GDM1 (cell line): ENCODE measurements around the gene FUOM.

ENCODE experiments used
- DNase-seq: peaks from one replicate; lab custom pipeline; 2025; lab: John Stamatoyannopoulos, UW

FUOM gene

DNA sequence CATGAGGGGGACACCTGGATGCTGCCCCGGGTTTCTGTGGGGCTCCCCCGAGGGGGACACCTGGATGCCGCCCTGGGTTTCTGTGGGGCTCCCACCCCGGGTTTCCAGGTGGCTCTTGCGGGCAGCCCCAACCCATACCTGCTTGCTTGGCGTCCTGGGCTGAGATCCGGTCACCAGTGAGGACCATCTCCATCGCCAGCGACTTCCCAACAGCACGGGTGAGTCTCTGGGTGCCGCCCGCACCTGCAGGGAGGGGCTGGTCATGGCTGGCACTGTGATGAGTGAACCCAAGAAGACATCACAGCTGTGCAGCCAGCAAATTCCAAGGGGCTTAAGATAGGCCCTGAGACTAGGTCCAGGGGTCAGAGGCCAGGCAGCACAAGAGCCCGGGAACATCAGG is 8.9 kb upstream of the FUOM start:
- DNase-seq, result no peak

DNA sequence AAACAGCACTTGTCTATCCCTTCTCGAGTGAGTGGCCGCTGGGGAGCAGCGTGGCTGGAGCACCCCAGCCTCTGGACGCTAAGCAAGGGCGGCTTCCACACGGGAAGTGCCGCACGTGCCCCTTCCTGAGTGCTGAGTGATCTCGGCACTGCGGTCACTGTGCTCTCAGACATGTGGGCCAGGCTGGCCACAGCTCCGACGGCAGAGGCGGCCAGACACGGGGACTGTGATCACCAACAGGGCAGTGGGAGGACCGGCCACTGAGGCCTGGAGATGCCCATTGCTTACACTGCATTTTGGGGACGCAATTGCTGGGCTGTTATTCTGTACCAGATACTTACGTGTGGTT is 8.3 kb upstream of the FUOM start:
- no peak for DNase-seq

DNA sequence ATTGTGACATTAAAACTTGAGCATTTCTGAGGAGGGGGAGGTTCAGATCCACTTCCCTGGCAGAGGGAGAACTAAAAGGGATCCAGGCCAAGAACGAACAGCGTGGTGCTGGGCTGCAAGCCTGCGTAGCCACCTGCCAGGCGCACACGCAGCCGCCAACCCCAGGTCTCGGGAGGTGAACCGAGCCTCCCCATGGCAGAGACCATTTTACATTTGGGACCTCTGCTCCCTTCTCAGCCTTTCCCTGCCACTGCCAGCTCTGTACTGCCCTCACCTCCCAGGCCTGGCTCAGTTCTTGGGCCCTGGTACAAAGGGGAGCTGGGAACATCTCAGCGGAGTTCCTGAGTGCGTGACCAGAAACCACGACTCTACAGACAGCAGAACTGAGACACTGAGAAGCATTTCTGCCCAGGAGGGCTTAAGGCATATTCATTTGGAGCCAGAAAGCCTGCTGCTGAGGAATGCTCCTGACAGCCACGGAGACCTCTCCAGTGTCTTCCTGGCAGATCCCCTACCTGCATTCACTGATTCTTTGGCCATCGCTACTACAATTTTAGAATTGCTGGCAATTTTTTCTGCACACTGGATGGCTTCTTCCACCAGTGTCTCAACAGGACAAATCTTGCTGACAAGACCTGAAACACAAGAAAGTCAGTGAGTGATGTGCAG is 7.8 kb upstream of the FUOM start:
- no peak for DNase-seq

DNA sequence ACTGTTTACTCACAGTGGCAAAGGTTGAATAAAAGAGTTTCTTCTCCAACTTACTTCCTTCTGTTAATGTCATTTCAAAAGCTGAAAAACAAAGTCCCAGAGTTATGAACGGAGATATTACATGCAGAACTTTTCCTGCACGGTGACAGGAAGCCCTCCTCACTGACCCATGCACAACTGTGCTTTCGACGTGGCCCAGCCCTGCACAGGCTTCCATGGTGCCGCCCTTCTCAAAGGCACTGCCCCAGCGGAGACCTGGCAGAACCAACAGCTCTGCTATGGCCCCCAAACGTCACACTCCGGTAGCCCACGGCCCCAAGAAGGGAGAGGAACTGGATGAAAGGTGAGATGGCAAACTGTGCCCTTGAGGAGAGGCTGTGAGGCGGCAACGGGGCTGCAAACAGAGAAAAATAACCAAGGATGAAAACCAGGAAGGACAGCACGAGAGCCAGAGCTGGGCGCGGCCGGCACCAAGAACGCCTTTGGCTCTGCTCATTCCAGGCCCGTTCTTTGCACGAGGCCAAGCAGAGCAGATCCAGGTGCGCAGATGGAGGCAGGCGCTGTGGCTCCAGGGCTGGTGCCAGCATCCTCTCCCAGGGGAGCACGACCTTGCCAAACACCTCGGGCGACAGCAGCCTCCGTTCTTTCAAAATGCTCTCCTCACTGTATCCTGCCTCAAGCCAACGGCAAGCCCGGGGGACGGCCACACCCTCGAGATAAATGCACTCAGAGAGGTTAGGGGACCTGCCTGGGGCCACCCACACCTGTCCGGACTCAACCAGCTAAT is 7.0 kb upstream of the FUOM start:
- DNase-seq, result no peak

DNA sequence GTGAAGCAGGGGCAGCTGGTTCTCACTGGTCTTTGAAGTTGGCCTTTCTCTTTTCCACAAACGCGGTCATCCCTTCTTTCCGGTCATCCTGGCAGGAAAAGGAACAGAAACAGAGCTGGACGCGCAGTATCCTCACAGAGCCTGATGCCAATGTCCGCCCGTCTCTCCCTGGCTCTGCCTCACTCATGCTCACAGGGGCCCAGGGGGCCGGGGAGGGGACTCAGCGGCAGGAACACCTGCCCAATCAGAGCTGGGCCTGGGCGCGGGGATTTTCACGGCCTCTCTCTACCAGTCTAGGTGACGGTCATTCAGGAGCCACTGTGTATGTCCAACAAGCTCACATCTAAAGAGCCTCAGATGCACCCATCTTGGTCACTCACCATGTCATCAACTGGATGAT is 5.0 kb upstream of the FUOM start:
- no peak for DNase-seq

DNA sequence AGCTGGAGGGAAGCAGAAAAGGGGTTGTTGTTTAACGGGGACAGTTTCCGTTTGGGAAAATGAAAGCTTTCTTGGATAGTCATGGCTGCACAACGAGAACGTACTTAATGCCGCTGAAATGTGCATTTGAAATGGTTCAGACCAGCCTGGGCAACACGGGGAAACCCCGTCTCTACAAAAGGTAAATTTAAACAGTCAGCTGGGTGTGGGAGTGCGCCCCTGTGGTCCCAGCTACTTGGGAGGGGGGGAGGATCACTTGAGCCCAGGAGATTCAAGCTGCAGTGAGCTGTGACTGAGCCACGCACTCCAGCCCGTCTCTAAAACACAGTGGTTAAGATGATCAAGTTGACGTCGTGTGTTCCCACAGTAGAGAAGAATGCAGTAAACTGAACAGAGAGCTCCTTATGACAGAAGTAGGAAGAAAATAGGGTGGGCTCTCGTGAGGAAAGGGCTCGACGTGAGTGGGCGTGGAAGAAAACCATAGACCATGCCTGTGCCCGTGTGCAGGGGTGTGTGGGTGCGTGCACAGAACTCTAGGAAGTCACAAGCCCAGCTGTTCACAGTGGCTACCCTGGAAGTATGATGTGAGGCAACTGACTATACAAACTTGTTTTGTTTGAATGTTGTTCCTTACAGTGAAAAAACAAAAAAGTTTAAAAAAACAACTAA is 4.1 kb upstream of the FUOM start:
- DNase-seq, result no peak

DNA sequence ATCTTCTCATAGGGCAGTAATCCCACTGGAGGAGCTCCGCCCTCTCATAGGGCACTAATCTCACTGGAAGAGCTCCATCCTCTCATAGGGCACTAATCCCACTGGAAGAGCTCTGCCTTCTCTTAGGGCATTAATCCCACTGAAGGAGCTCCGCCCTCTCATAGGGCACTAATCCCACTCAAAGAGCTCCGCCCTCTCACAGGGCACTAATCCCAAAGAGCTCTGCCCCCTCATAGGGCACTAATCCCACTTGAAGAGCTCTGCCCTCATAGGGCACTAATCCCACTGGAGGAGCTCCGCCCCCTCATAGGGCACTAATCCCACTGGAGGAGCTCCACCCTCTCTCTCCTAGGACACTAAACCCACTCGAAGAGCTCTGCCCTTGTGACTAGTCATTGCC is 3.4 kb upstream of the FUOM start:
- no peak for DNase-seq

DNA sequence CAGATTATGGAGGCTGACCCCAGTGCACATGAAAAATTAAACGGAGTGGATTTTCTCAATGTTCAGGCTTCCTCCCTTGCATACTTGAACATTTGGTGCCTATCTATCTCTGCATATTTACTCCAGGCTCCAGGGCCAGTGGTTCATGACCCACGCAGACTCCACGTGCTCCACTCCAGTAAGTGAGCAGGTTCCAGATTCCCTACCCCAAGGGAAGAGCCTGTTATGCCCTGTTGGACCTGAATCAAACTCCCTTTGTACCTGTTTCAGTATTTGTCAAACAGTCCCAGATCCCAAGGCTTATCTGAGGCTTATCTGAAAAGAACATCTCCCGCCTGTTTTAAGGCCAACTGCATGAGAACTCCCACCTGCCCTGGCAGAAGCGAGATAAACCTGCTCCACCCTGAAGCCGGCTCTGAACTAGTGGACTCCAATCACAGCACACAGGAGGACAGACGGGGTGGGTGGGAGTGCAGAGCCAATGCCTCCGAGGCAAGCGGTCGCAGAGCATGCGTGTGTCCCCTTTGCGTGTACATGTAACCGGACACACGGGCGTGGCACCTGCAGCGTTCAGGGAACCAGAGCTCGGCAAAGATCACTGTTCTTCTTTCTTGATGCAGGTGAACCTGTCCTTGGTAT is 2.3 kb upstream of the FUOM start:
- DNase-seq, result no peak

DNA sequence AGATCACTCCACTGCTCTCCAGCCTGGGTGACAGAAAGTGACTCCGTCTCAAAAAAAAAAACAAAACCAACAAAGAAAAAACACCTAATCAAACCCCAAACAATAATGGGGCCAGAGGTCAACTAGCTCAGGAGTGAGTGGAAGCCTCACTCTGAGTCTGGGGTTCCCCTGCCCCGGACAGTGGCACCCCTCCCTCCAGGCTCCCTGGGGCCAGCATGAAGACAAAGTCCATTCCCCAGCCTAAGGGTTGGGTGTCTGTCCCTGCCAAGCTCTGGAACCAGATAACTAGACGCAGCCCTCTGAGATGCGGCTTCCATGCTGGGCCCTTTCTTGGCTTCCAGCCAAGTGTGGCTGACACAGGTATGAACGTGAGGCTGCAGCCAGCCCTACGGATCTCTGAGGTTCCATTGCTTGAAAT is 1.7 kb upstream of the FUOM start:
- no peak for DNase-seq

DNA sequence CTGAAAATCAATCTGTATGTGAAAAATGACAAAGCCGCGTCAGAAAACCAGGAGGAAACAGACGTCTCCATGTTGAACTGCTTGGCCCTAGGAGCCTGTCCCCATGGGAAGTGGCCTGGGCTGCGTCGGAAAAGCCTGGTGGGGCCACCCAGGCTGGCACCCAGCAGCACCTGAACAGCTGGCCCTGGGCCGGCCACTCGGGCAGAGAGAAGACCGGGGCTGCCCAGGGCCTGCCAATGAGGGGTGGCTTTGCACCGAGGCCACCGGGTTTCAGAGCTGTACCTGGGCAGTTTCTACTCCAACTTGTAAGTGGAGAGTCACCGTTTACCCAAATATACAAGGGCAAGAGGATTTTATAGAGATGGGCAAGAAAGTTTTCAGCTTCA is 1.1 kb upstream of the FUOM start:
- DNase-seq, result no peak

DNA sequence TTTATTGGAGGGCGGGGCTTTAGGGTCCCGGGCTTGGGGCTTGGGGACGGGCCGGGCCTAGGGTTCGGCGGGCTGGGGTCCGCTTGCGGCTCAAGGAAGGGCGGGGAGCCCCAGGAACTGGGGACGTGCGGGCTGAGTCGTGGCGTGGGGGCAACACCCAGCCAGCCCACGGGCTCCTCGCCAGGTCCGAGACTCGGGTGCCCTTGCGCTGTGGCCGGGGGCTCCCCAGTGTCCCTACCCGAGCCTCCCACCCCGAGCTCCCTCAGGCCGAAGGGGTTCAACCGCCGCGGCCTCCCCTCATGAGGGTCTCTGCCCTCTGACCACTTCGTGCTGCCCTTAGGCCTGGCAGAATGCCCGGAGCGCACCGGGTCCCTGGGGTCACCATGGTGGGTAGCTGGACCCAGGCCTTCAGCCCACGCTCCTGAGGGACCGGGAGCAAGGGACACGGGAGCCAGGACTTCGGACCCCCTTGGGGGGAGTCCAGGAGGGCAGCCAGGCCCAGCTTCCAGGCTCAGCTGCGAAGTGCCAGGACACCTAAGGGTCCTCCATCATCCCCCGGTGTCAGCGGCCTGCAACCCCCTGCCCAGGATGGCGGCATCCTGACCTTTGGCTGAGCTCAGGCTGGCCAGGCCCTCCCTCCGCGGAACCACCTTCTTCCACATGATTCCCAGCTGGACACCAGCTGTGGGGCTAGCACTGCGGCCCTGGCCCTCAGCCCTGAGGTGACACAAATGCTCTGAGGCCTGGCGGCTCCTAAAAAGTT is 524 bp upstream of the FUOM start:
- no peak for DNase-seq

DNA sequence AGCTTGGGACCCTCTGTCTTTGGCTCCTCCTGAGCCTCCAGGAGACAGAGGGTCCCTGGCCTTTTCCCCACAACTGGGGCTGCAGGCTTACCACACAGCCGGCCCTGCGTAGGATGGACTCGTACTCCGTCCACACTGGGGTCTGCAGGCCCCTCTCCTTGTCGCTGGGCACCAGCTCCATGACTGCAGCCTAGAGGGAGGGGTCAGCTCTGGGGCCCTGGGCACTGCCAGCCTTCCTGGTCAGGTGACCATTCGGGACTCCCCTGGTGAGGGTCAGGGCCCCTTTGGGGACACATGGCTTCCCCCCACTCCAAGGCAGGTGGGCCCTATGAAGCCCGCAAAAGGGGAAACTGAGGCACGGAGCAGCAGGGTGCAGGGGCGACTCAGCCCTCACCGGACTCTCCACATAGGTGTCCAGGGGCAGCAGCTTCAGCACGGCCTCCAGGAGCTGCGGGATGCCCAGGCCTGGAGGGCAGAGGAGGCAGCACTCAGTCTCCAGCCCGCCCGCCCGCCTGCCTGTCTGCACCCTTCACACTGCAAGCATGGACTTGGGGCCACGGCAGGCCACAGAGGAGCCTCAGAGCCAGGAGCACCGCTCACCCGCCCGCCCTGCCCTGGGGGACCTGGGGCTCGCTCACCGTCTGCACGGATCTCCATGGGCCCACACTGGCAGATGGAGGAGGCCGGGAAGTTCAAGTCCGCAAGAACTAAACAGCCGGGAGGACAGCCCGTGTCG is 1.1 kb downstream of the FUOM start:
- no peak for DNase-seq

DNA sequence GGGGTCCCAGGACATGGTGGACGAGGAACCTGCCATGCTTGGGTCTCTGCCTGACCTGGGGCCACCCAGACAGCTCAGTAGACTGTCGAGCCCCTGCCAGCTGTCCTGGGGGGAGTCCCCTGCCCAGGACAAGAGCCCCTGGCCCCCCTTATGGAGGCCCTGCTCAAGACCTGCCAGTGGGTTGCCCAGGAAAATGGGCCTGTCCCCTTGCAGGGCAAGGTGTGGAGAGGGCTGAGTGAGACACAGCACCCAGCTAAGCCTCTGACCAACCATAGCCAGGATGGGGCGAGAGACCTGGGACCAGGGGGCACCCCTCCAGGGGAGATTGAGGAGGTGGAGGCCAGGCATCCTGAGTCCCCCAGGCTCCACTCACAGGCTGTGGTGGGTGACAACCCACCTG is 1.8 kb downstream of the FUOM start:
- DNase-seq, result no peak

DNA sequence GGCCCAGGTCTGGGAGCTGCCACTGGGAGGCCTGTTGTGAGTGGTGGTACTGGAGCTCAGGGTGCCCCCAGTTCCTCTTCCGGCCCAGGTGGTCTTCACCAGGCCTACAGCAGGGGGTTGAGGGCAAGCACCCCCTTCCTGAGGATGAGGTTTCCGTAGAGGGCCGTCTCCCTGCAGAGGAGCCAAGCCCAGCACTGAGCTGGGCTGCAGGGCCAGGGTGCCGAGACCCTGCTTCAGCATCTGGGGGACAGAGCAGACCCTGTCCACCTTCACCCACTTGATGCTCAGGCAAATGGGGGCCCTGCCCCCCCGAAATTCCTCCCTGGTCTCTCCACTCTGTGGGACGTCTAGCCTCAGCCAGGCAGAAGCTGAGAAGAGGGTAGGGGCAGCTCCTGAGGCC is 2.6 kb downstream of the FUOM start:
- DNase-seq, result no peak

DNA sequence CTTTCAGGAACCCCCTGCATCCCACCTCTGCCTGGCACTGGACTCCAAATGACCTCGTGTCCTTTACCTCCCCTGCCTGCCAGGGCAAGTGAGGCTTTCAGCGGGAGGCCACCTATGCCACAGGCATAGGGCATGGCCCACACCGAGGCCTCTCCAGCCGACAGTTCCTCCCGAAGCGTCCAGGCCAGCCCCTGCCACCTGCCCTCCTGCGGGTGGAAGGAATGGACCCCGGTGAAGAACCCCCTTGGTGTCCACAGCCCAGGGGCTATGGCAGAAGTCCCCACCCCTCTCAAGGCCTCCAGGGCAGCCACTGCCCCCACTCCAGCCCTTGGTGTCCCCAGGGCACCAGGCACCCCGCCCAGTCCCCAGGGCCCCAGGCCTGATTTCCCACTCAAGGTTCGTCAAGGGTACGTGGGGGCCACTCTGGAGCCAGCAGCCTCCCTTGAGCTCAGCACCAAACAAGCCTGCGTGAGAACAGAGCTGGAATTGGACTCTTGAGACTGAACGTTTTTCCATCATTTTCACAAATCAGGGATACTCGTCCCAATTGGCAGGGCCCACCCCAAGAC is 3.1 kb downstream of the FUOM start:
- DNase-seq, result no peak

DNA sequence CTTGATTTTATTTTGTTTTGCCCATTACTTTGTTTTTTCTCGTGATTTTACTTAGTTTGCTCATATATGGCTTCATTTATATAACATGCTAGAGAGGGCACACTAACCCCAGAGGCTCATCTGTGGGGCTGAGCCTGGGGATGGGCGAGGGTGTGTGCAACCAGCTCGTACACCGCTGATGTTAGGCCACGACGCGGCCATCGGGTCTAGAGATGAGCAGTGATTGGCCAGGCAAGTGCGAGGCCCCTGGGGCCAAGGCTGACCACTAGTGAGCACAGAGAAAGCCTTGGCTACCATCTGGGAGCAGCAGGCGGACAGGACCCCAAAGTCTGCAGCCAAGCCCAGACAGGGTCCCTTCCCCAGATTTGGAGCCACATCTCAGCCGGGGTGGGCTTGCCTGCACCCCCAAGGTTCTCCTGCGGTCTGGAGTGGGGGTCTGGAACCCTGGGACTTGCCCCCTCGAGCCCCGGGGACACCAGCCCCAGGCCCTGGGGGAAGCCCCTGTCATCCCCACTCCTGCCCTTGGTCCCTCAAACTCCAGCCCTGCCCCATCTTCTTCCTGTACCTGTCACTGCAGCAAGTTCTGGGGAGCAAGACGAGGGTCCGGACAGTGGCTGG is 3.7 kb downstream of the FUOM start:
- no peak for DNase-seq

DNA sequence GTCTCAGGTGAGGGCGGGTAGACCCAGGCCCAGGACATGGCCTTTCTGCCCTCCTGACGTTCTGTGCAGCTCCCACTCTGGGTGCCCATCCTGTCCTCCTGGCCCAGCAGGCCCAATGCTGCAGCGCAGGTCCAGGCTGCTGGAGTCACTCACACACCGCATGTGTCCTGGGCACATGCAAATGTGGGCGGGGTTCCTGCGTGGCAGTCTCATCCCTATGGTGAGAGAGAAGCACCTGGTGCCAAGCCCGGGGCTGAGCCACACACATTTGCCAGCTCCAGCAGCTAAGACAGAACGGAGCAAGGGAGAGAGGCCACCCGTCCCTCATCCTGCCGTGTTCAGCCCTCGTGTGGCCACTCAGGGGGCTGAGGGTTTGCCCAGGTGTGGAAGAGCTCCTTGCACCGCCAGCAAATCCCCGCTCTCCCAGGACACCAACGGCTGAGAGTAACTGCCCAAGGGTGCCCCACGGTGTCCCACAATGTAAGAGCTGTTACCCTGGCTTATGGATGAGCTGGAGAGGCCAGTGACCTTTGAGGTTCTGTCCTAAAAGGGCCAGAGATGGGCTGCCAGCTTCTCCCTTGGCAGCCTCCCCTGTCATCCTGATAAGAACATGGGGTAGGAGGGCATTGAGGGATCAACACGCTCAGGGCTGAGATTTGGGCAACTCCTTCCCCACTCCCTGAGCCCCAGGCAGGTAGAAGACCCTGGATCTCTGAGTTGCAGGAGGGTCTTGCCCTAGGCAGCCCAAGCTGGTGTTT is 4.4 kb downstream of the FUOM start:
- no peak for DNase-seq

DNA sequence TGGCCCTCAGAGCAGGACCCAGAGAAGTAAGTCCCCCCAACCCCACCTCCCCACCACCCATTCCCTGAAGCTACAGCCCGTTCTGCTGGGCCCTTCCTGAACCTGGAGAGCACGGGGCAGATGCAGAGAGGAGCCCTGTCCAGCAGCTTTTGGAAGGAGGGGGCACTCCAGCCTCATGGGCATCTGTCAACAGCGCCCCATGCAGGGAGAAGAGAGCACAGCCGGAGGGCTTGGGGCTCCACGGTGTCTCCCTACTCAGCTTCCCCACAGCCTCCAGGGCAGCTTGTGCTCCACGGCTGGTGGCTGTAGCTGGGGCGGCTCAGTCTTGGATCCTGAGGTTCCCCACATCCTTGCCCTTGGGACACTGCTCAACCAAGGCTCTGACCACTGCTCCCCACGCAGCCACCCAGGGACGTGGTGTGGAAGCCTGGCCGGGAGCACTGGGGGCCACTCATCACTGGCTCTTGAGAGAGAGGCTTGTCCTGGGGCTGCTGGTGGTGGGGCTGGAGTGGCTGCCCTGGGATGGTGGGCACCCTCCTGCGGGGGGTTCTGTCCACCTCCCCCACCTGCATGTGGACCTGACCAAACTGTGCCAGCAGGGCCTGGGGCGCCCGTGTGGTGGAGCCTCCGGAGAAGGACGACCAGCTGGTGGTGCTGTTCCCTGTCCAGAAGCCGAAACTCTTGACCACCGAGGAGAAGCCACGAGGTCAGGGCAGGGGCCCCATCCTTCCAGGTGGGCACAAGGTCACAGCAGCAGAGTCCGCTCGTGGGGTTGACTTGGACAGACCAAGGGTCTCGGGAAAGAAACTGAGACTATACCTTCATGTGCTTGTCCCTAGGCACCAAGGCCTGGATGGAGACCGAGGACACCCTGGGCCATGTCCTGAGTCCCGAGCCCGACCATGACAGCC is 6.2 kb downstream of the FUOM start:
- DNase-seq, result no peak

DNA sequence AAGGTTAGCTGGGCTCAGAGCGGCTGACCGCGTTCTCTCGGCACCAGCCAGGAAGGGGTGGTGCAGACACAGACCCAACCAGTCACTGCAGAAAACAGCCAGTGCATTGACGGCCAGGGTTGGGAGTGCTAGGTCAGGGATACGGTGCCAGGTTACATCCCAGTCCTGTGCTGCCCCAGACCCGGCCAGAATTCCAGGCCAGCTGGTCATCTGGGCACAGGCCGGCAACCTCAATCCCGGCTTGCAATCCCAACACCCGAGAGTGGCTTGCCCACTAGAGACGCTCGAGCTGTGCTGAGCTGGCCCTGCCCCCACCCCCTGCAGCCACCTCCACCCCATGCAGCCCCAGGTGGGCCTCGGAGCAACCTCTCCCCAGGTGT is 6.9 kb downstream of the FUOM start:
- DNase-seq, result no peak
